Activated CD4-positive, alpha-beta T cell treated with anti-CD3 and anti-CD28 coated beads, Interleukin-2, amount 10 ng/mL, durations not matched to agents 7 days and 5 days (primary cell): ENCODE measurements around the gene UNC93A. TPM values are rescaled to one million over a fixed set of nuclear protein-coding genes. Genes with fewer than 3 reads are reported as not detected.
"Not testable (repeated sequence)": the region's sequence is repeated elsewhere in the genome, so short reads cannot be mapped to it uniquely, and the experiment has no call there.

Source experiments
- CTCF ChIA-PET: fragments of 350-600 bp; sonication (Branson Sonifier 250); formaldehyde crosslinking; loops from one replicate; lab custom pipeline; 2021; ENCODE audit warnings: antibody characterized with exemption; lab: Charles Lee
- POLR2A ChIA-PET: fragments of 350-600 bp; sonication (Branson Sonifier 250); formaldehyde crosslinking; loops from one replicate; lab custom pipeline; 2021; ENCODE audit warnings: antibody characterized with exemption; lab: Charles Lee
- DNase-seq: peaks from one replicate; pipeline ENCODE4 v3.0.0-alpha.2; 2020
- H3K27ac Mint-ChIP-seq: one replicate; pipeline ENCODE4 v1.8.0; 2021; ENCODE audit warnings: mild to moderate bottlenecking, moderate library complexity, mixed read lengths
- H3K27me3 Mint-ChIP-seq: one replicate; pipeline ENCODE4 v1.8.0; 2021; ENCODE audit warnings: mixed read lengths
- H3K36me3 Mint-ChIP-seq: one replicate; pipeline ENCODE4 v1.8.0; 2021; ENCODE audit warnings: low read depth, mixed read lengths
- H3K4me1 Mint-ChIP-seq: one replicate; pipeline ENCODE4 v1.8.0; 2021; ENCODE audit warnings: mixed read lengths
- H3K4me3 Mint-ChIP-seq: one replicate; pipeline ENCODE4 v1.8.0; 2021; ENCODE audit warnings: mild to moderate bottlenecking, moderate library complexity, mixed read lengths
- H3K9me3 Mint-ChIP-seq: one replicate; pipeline ENCODE4 v1.8.0; 2021; ENCODE audit warnings: mixed read lengths
- total RNA-seq, 2 experiments: library from RNA; stranded (reverse); gene quantifications; one replicate each; pipeline ENCODE4 v1.2.3, GENCODE V29; 2021

UNC93A gene
- not detected for total RNA-seq

- DNase-seq = no peak
- ChIA-PET POLR2A (no interaction called here), CTCF (no interaction called here)
Observed at GRCh38 chr6:167290786-167291622, at the start of gene UNC93A. UNC93A (plus strand) TSS chr6:167291315; CDS start chr6:167291490, 175 bp downstream.

GRCh38 chr6:167241321-167242134 is 49.6 kb upstream of the UNC93A start:
- H3K4me1 Mint-ChIP-seq, DNase-seq, H3K27ac Mint-ChIP-seq, H3K9me3 Mint-ChIP-seq, CTCF ChIA-PET, H3K4me3 Mint-ChIP-seq, H3K36me3 Mint-ChIP-seq, H3K27me3 Mint-ChIP-seq, POLR2A ChIA-PET: not testable (repeated sequence)

More at GRCh38 chr6:167290786-167291622, at the start of gene UNC93A:
- Mint-ChIP-seq H3K36me3 (no peaks in the 10 kb centered on the region), H3K4me1 (no peaks in the 10 kb centered on the region), H3K9me3 (no peaks in the 10 kb centered on the region), H3K4me3 (no peak within 1 kb of the TSS), H3K27me3 (peaks cover 8% of the 10 kb centered on the region), H3K27ac (no peak within 1 kb of the TSS)

GRCh38 chr6:167242135-167242506 is 49.0 kb upstream of the UNC93A start:
- H3K27me3 Mint-ChIP-seq, H3K4me1 Mint-ChIP-seq, H3K4me3 Mint-ChIP-seq, POLR2A ChIA-PET, H3K9me3 Mint-ChIP-seq, H3K36me3 Mint-ChIP-seq, DNase-seq, H3K27ac Mint-ChIP-seq, CTCF ChIA-PET: not testable (repeated sequence)

GRCh38 chr6:167242511-167243051 is 48.5 kb upstream of the UNC93A start:
- H3K36me3 Mint-ChIP-seq, CTCF ChIA-PET, H3K27me3 Mint-ChIP-seq, POLR2A ChIA-PET, DNase-seq, H3K27ac Mint-ChIP-seq, H3K4me1 Mint-ChIP-seq, H3K4me3 Mint-ChIP-seq, H3K9me3 Mint-ChIP-seq: not testable (repeated sequence)

- H3K4me1 Mint-ChIP-seq = no peaks in the 10 kb centered on the region
- H3K4me3 Mint-ChIP-seq = no peak overlapping the region
- DNase-seq = no peak
- ChIA-PET POLR2A (no interaction called here), CTCF (no interaction called here)
- no peak overlapping the region for H3K27ac Mint-ChIP-seq
- no peaks in the 10 kb centered on the region for H3K9me3 Mint-ChIP-seq
- H3K36me3 Mint-ChIP-seq = no peaks in the 10 kb centered on the region
- peaks cover 2% of the 10 kb centered on the region for H3K27me3 Mint-ChIP-seq
Observed at GRCh38 chr6:167244064-167244960, 46.8 kb upstream of the UNC93A start.

- Mint-ChIP-seq H3K4me1 (no peaks in the 10 kb centered on the region), H3K27ac (no peak overlapping the region), H3K9me3 (no peaks in the 10 kb centered on the region), H3K4me3 (no peak overlapping the region), H3K27me3 (peaks cover 2% of the 10 kb centered on the region), H3K36me3 (no peaks in the 10 kb centered on the region)
- CTCF ChIA-PET = no interaction called here
- POLR2A ChIA-PET = no interaction called here
- no peak for DNase-seq
Observed at GRCh38 chr6:167244991-167245390, 46.1 kb upstream of the UNC93A start.

- no peaks in the 10 kb centered on the region for H3K9me3 Mint-ChIP-seq
- no peak overlapping the region for H3K27ac Mint-ChIP-seq
- no peaks in the 10 kb centered on the region for H3K36me3 Mint-ChIP-seq
- ChIA-PET POLR2A (no interaction called here), CTCF (no interaction called here)
- H3K4me1 Mint-ChIP-seq = no peaks in the 10 kb centered on the region
- DNase-seq = no peak
- peaks cover 2% of the 10 kb centered on the region for H3K27me3 Mint-ChIP-seq
- H3K4me3 Mint-ChIP-seq = no peak overlapping the region
Observed at GRCh38 chr6:167245591-167245990, 45.5 kb upstream of the UNC93A start.

GRCh38 chr6:167247814-167248595 is 43.1 kb upstream of the UNC93A start:
- H3K4me1 Mint-ChIP-seq = no peaks in the 10 kb centered on the region
- ChIA-PET POLR2A (no interaction called here), CTCF (interaction anchor here (0.6 kb wide), 1 partner anchor 21 kb away, joined by 5 read pairs; no protein-coding TSS in a partner anchor)
- H3K27ac Mint-ChIP-seq = no peak overlapping the region
- H3K4me3 Mint-ChIP-seq = no peak overlapping the region
- H3K9me3 Mint-ChIP-seq = no peaks in the 10 kb centered on the region
- DNase-seq = no peak
- peaks cover 2% of the 10 kb centered on the region for H3K27me3 Mint-ChIP-seq
- no peaks in the 10 kb centered on the region for H3K36me3 Mint-ChIP-seq

- H3K9me3 Mint-ChIP-seq, CTCF ChIA-PET, H3K4me1 Mint-ChIP-seq, H3K27ac Mint-ChIP-seq, DNase-seq, H3K36me3 Mint-ChIP-seq, H3K27me3 Mint-ChIP-seq, POLR2A ChIA-PET, H3K4me3 Mint-ChIP-seq: not testable (repeated sequence)
Observed at GRCh38 chr6:167248878-167249455, 42.1 kb upstream of the UNC93A start.

GRCh38 chr6:167252271-167252670 is 38.8 kb upstream of the UNC93A start:
- no peak for DNase-seq
- H3K9me3 Mint-ChIP-seq = peaks cover 2% of the 10 kb centered on the region
- no peaks in the 10 kb centered on the region for H3K4me1 Mint-ChIP-seq
- H3K4me3 Mint-ChIP-seq = no peak overlapping the region
- no peak overlapping the region for H3K27ac Mint-ChIP-seq
- POLR2A ChIA-PET = no interaction called here
- H3K27me3 Mint-ChIP-seq = peaks cover 4% of the 10 kb centered on the region
- no peaks in the 10 kb centered on the region for H3K36me3 Mint-ChIP-seq
- CTCF ChIA-PET = no interaction called here

GRCh38 chr6:167255918-167256553 is 35.1 kb upstream of the UNC93A start:
- no peak overlapping the region for H3K27ac Mint-ChIP-seq
- H3K27me3 Mint-ChIP-seq = peaks cover 16% of the 10 kb centered on the region
- no peak for DNase-seq
- POLR2A ChIA-PET = no interaction called here
- CTCF ChIA-PET = interaction anchor here (1.6 kb wide), 1 partner anchor 19 kb away, joined by 4 read pairs; no protein-coding TSS in a partner anchor
- H3K4me1 Mint-ChIP-seq = no peaks in the 10 kb centered on the region
- peaks cover 2% of the 10 kb centered on the region for H3K9me3 Mint-ChIP-seq
- no peak overlapping the region for H3K4me3 Mint-ChIP-seq
- no peaks in the 10 kb centered on the region for H3K36me3 Mint-ChIP-seq
